GM12878 (cell line): ENCODE results near the gene EWSR1. TPM values are rescaled to one million over a fixed set of nuclear protein-coding genes. Genes with fewer than 3 reads are reported as not detected.

Source experiments
- ATAC-seq: fragments of 200-7000 bp; cut with Tn5 transposase; 3 replicates; pipeline ENCODE4 v1.9.1; 2020; ENCODE audit warnings: mild to moderate bottlenecking, moderate library complexity
- BruUV-seq: library from RNA; stranded (reverse); fragments of 400-500 nt; replicated peaks from 2 replicates; lab custom pipeline; 2021; lab: Mats Ljungman, UMichigan
- CTCF ChIA-PET: fragments of 300-600 bp; sonication (Branson Sonifier 250); formaldehyde crosslinking; extraction: SDS; loops from one replicate; lab custom pipeline; 2021; ENCODE audit warnings: inconsistent platforms; lab: Yijun Ruan, JAX
- POLR2A ChIA-PET: fragments of 350-600 bp; formaldehyde crosslinking; extraction: SDS; loops from one replicate; lab custom pipeline; 2021; ENCODE audit warnings: inconsistent platforms; lab: Charles Lee
- RAD21 ChIA-PET: fragments of 300-600 bp; sonication (Branson Sonifier 250); formaldehyde crosslinking; loops from one replicate; lab custom pipeline; 2023; ENCODE audit warnings: antibody characterized with exemption; ENCODE audit not compliant: unreplicated experiment; lab: Charles Lee
- SMC1A ChIA-PET: fragments of 300-600 bp; sonication (Branson Sonifier 250); formaldehyde crosslinking; loops from one replicate; lab custom pipeline; 2023; ENCODE audit not compliant: unreplicated experiment, uncharacterized antibody; lab: Charles Lee
- DNase-seq: peaks from one replicate; pipeline ENCODE4 v3.0.0-alpha.2; 2011; ENCODE audit warnings: low read depth, low spot score
- FAIRE-seq: peaks from 3 replicates; lab custom pipeline; 2011; peaks lifted over from hg19 to GRCh38; lab: Jason Lieb, UNC
- H2AFZ ChIP-seq: 2 replicates; pipeline ENCODE4 v1.6.0; 2011; ENCODE audit warnings: low read depth, low read length, control low read depth; ENCODE audit not compliant: control insufficient read depth
- H3K27ac ChIP-seq: 2 replicates; pipeline ENCODE4 v1.5.1; 2011; ENCODE audit warnings: control low read depth; ENCODE audit not compliant: control insufficient read depth, insufficient read depth
- H3K27me3 ChIP-seq, 2 experiments: replicated peaks in 1 of 2; 2 replicates each; pipeline versions ENCODE4 v1.6.0 to v1.6.1; 2011; ENCODE audit warnings: low read length in 1 of 2; ENCODE audit not compliant: control insufficient read depth in 2 of 2, insufficient read depth in 2 of 2
- H3K36me3 ChIP-seq, 2 experiments: 2 replicates each; pipeline ENCODE4 v1.5.1; 2011; ENCODE audit warnings: low read length in 1 of 2; ENCODE audit not compliant: control insufficient read depth in 2 of 2, insufficient read depth in 2 of 2
- H3K4me1 ChIP-seq: 2 replicates; pipeline ENCODE4 v1.6.1; 2011; ENCODE audit warnings: mild to moderate bottlenecking, low read length, moderate library complexity, mixed read lengths; ENCODE audit not compliant: control insufficient read depth, insufficient read depth
- H3K4me2 ChIP-seq: 2 replicates; pipeline ENCODE4 v1.6.0; 2011; ENCODE audit warnings: control low read depth; ENCODE audit not compliant: control insufficient read depth, insufficient read depth
- H3K4me3 ChIP-seq: fragments of 200-600 bp; sonication (generic); 2 replicates; pipeline ENCODE4 v1.5.1; 2016
- H3K79me2 ChIP-seq: 2 replicates; pipeline ENCODE4 v1.6.0; 2011; ENCODE audit warnings: low read length; ENCODE audit not compliant: control insufficient read depth, insufficient read depth
- H3K9ac ChIP-seq: 2 replicates; pipeline ENCODE4 v1.8.0; 2011; ENCODE audit warnings: low read length, control low read depth, mixed read lengths; ENCODE audit not compliant: control insufficient read depth, insufficient read depth
- H3K9me3 ChIP-seq: replicated peaks from 3 replicates; pipeline ENCODE4 v1.5.1; 2011; ENCODE audit warnings: mild to moderate bottlenecking, low read length; ENCODE audit not compliant: control insufficient read depth, insufficient read depth
- H4K20me1 ChIP-seq: 2 replicates; pipeline ENCODE4 v1.6.0; 2011; ENCODE audit not compliant: control insufficient read depth, insufficient read depth
- ATF7 ChIP-seq: fragments of 450-650 bp; IDR thresholded peaks from 2 replicates; pipeline ENCODE4 v1.6.1; 2016; ENCODE audit warnings: low read depth, mild to moderate bottlenecking
- BACH1 ChIP-seq: fragments of 450-650 bp; IDR thresholded peaks from 2 replicates; pipeline ENCODE4 v1.6.1; 2017; ENCODE audit warnings: mild to moderate bottlenecking, borderline replicate concordance
- BCLAF1 ChIP-seq: fragments of 450-650 bp; IDR thresholded peaks from 2 replicates; pipeline ENCODE4 v1.6.1; 2017; ENCODE audit warnings: antibody characterized with exemption, mild to moderate bottlenecking, moderate library complexity
- BRCA1 ChIP-seq: IDR thresholded peaks from 2 replicates; pipeline ENCODE4 v1.6.1; 2011; ENCODE audit warnings: low read depth, low read length, improper control_type of control experiment
- HCFC1 ChIP-seq: fragments of 150-350 bp; IDR thresholded peaks from 2 replicates; pipeline ENCODE4 v1.6.1; 2014; ENCODE audit warnings: low read length
- JUNB ChIP-seq: IDR thresholded peaks from 2 replicates; pipeline ENCODE4 v1.6.1; 2016; ENCODE audit warnings: antibody characterized with exemption, mild to moderate bottlenecking
- KDM1A ChIP-seq: fragments of 200-600 bp; sonication (generic); IDR thresholded peaks from 2 replicates; pipeline ENCODE4 v1.6.1; 2016; ENCODE audit warnings: borderline replicate concordance
- NR2C1 ChIP-seq: fragments of 450-650 bp; IDR thresholded peaks from 2 replicates; pipeline ENCODE4 v1.6.1; 2017; ENCODE audit warnings: antibody characterized with exemption, mild to moderate bottlenecking, moderate library complexity
- NR2F1 ChIP-seq: fragments of 450-650 bp; conservative IDR thresholded peaks from 2 replicates; pipeline ENCODE4 v1.6.1; 2017; ENCODE audit warnings: mild to moderate bottlenecking
- PRDM15 ChIP-seq: fragments of 450-650 bp; formaldehyde crosslinking; IDR thresholded peaks from 2 replicates; pipeline ENCODE4 v1.4.0; 2020; ENCODE audit warnings: mild to moderate bottlenecking, moderate library complexity
- RB1 ChIP-seq: fragments of 450-650 bp; formaldehyde crosslinking; IDR thresholded peaks from 2 replicates; pipeline ENCODE4 v1.6.1; 2017; ENCODE audit warnings: mild to moderate bottlenecking, borderline replicate concordance
- SMC3 ChIP-seq: IDR thresholded peaks from 2 replicates; pipeline ENCODE4 v1.6.1; 2011; ENCODE audit warnings: low read length, improper control_type of control experiment, borderline replicate concordance
- SREBF2 ChIP-seq: IDR thresholded peaks from 2 replicates; pipeline ENCODE4 v1.6.1; 2012; ENCODE audit warnings: mild to moderate bottlenecking, low read length
- SUZ12 ChIP-seq: fragments of 200-600 bp; sonication (generic); IDR thresholded peaks from one replicate; pipeline ENCODE4 v1.6.1; 2018; ENCODE audit warnings: antibody characterized with exemption, mild to moderate bottlenecking; ENCODE audit not compliant: unreplicated experiment
- USF1 ChIP-seq: IDR thresholded peaks from 2 replicates; pipeline ENCODE4 v1.6.1; 2011; ENCODE audit warnings: borderline replicate concordance, low read depth, mild to moderate bottlenecking, moderate library complexity, mixed read lengths, low read length; ENCODE audit not compliant: insufficient read depth; ENCODE audit errors: extremely low read length
- ZBED1 ChIP-seq: IDR thresholded peaks from 2 replicates; pipeline ENCODE4 v1.6.1; 2016; ENCODE audit warnings: borderline replicate concordance
- WGBS: methylation state at CpG from one replicate; pipeline ENCODE4 v1.1.6; 2016; ENCODE audit warnings: low lambda C conversion rate; ENCODE audit not compliant: insufficient replicate concordance, insufficient coverage; ENCODE audit errors: missing lambda C conversion rate; 5-methylcytosine and 5-hydroxymethylcytosine counted together
- in situ Hi-C: fragments of 300-500 bp; cut with MboI; formaldehyde crosslinking; loops from 9 replicates; pipeline ENCODE4 v1.14.3; 2018; ENCODE audit warnings: mixed read lengths
- intact Hi-C: fragments of 100-400 bp; cut with micrococcal nuclease; formaldehyde crosslinking; loops from one replicate; pipeline ENCODE4 v1.14.2; 2022; ENCODE audit not compliant: unreplicated experiment
- polyA plus RNA-seq, 11 experiments: library from polyadenylated mRNA; depleted of rRNA in 4 of 11; unstranded in 6 of 11; stranded (reverse) in 5 of 11; fragments of >200 nt; fragmentation: Nextera tagmentation in 4 of 11; fragmentation: Illumina TruSeq in 1 of 11; extraction: Ambion mirVana in 4 of 11; extraction: Trizol in 1 of 11; gene quantifications; 1 replicate in 1 of 11; 2 replicates in 10 of 11; pipeline versions ENCODE4 v1.2.1 to v1.2.3, GENCODE V29; 2011 to 2016; ENCODE audit warnings: inconsistent platforms in 2 of 11, missing spikeins in 2 of 11, low read depth in 1 of 11
- total RNA-seq, 4 experiments: library from RNA; depleted of rRNA in 3 of 4; stranded (reverse); fragments of >200 nt in 3 of 4; fragmentation: Illumina TruSeq in 1 of 4; extraction: Trizol in 1 of 4; gene quantifications; 2 replicates each; pipeline versions ENCODE4 v1.2.1 to v1.2.3, GENCODE V29; 2013 to 2021

The EWSR1 gene
- total and polyA plus RNA-seq, 10 of the 15 experiments (the other 5 are each of a cell fraction or from before 2014, with no cell fraction given): 130 to 480 (median 356) TPM

- WGBS: 0% methylated on average over 2 of the region's 2 CpGs
- RAD21 ChIA-PET: no interaction called here
- POLR2A ChIA-PET: no interaction called here
- BruUV-seq: no TSS peak
- no peaks in the 10 kb centered on the region for H3K4me1 ChIP-seq
- H3K79me2 ChIP-seq: no peaks in the 10 kb centered on the region
- no peak for DNase-seq
- H3K9ac ChIP-seq: no peak overlapping the region
- H3K9me3 ChIP-seq: no peaks in the 10 kb centered on the region
- peaks cover 5% of the 10 kb centered on the region in 2 experiments; a peak in 3 of 4 replicates for H3K27me3 ChIP-seq
- no peak overlapping the region for H3K4me3 ChIP-seq
- no peak overlapping the region for H3K27ac ChIP-seq
- no peak for ATAC-seq
- TF ChIP-seq NR2F1 (no peak), NR2C1 (no peak), SMC3 (no peak), PRDM15 (no peak), HCFC1 (no peak), RB1 (no peak), ZBED1 (no peak), JUNB (no peak), BCLAF1 (no peak), ATF7 (no peak), BACH1 (no peak), SREBF2 (no peak), SUZ12 (no peak), KDM1A (no peak), USF1 (no peak), BRCA1 (no peak)
- TF ChIP-seq, all 136 proteins: peak for 0
- Histone ChIP-seq H2AFZ (no peak overlapping the region), H3K36me3 (no peaks in the 10 kb centered on the region), H3K4me2 (no peak overlapping the region), H4K20me1 (no peaks in the 10 kb centered on the region)
- no peak for FAIRE-seq
- ChIA-PET CTCF (no interaction called here), SMC1A (no interaction called here)
- in situ Hi-C loops: no loop called here
- intact Hi-C loops: no loop called here
These were observed 51.0 kb downstream of the EWSR1 start for GRCh38 chr22:29319072-29319471.
